Activated CD4-positive, alpha-beta T cell treated with anti-CD3 and anti-CD28 coated beads, Interleukin-10, Interleukin-2, amounts not matched to agents 100 ng/mL and 50 ng/mL, durations not matched to agents 16 hours and 8 hours (primary cell): ENCODE measurements around the gene INO80.

Experiments used
- DNase-seq: peaks from one replicate; pipeline ENCODE4 v3.0.0-alpha.2; 2020

INO80 gene

GRCh38 chr15:40943764-40944365, 172.2 kb downstream of the INO80 start:
- no peak for DNase-seq

DNA sequence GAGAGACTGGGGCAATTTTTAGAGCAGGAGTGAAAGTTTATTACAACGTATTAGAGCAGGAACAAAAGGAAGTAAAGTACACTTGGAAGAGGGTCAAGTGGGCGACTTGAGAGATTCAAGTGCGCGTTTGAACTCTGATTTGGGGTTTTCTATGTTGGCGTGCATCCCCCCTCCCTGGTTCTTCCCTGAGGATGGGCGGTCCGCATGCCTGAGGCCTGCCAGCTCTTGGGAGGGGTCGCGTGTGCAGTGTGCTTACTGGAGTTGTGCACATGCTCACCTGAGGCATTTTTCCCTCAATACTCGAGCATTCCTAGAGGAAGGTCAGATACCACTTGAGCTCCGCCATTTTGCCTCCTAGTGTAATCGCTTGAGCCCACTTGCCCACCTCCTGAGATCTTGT, 173.2 kb downstream of the INO80 start:
- no peak for DNase-seq

- no peak for DNase-seq
These were observed 173.7 kb downstream of the INO80 start for GRCh38 chr15:40942337-40942854.

DNA sequence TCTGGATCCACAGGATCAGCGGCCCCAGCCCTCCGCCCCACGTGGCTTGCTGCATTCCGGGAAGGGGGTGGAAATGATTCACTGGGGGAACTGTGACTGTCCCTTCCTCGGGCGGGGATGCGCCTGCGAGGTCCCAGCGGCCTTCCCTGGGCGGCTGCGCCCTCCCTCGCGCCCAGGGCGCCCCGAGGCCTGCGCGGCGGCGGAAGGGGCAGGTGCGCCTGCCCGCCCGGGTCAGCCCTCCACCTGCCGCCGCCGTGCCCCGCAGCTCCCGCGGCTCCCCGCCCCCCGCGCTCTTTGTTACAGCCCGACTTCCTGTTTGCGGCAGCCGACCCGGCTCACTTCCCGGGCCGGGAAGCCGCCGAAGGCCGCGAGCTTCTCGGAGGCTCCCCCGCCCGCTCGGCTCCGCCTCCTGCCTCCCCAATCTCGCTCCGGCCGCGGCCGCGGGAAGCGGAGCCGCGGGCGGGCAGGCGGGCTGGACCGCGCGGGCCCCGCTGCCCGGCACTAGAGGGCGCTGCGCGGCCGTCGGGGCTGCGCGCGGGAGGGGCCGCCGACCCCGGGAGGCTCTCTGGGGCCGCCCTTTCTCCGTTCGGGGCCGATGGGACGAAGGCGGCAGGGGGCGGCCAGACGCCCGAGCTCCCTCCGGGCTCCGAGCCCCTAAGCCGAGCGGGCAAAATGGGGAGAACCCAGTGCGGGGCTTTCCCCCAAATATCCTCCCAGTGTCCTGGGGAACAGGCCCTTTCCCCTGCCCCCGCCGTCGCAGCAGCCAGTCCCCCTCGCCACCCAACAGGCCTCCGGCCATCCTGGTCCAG, 174.3 kb downstream of the INO80 start:
- DNase-seq: peak; percentile 79

GRCh38 chr15:40941068-40941527, 175.0 kb downstream of the INO80 start:
- DNase-seq: no peak

DNA sequence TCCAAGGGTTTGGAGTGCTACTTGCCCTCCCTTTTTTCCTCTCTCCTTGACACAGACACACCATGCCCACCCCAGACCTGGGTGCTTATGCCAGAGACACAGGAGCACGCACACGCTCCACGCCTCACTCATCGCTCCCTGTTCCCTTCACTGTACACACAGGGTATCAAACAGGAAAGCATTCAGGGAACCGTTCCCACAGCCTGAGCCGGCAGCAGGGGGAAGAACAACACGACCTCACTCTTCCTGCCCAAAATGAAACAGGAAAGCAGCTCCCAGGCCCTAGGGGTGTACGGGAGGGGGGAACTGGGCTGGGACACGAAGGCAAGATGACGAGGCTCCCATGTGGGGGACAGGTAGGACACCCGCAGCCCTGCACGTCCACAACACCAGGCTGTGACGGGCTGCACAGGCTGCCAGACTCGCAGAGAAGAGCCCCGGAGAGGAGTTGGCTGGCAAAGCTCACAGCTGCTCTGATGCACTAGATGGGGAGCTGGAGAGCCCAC, 175.7 kb downstream of the INO80 start:
- no peak for DNase-seq

- no peak for DNase-seq
These were observed 177.6 kb downstream of the INO80 start for GRCh38 chr15:40938536-40938870.

- DNase-seq: peak; percentile 20
These were observed 178.1 kb downstream of the INO80 start for GRCh38 chr15:40937762-40938535.

GRCh38 chr15:40936709-40937666, 179.1 kb downstream of the INO80 start:
- no peak for DNase-seq

DNA sequence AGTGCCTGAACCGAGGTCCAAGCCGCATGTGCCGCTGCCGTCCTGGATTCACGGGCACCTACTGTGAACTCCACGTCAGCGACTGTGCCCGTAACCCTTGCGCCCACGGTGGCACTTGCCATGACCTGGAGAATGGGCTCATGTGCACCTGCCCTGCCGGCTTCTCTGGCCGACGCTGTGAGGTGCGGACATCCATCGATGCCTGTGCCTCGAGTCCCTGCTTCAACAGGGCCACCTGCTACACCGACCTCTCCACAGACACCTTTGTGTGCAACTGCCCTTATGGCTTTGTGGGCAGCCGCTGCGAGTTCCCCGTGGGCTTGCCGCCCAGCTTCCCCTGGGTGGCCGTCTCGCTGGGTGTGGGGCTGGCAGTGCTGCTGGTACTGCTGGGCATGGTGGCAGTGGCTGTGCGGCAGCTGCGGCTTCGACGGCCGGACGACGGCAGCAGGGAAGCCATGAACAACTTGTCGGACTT, 179.8 kb downstream of the INO80 start:
- no peak for DNase-seq

GRCh38 chr15:40934457-40934856, 181.6 kb downstream of the INO80 start:
- DNase-seq: no peak

- no peak for DNase-seq
These were observed 182.6 kb downstream of the INO80 start for GRCh38 chr15:40933517-40933902.

- no peak for DNase-seq
These were observed 183.2 kb downstream of the INO80 start for GRCh38 chr15:40932649-40933516.

GRCh38 chr15:40932156-40932555, 183.9 kb downstream of the INO80 start:
- DNase-seq: no peak

- no peak for DNase-seq
These were observed 184.6 kb downstream of the INO80 start for GRCh38 chr15:40931300-40932142.

DNA sequence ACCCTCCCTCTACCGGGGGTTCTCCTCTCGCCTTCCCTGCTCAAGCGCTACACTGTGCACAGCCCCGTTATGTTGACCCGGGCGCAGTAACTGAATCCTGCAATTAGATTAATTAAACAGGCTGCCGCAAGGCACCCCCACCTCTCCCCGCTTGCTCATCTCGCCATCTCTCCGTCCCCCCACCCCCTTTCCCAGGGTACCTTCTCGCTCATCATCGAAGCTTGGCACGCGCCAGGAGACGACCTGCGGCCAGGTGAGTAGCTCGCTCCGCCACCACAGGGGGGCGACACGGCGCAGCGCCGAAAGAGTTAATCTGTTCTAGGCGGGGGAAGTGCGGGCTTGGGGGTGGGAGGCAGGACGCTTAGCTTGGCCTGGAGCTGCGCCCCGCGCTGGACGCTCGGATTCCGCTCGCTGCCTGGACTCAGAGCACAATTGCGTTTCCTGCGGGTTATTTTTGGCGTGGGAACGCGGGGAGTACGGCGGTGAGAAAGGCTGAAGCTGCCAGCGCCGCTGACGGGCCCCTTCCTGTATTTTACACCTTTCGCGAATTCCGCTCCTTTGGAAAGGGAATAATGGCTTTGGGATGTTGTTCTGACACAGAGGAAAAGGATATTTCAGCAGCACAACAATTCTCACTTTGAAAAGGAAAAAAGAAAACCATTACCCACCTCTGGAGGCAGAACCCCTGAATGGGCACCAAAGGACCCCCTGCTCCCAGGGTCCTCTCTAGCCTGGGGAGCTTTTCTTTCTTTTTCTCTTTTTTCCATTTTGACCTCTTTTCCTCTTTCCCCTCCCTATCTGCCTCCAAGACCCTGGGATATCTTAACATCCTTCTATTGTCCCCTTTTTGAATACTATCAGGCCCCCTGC, 185.4 kb downstream of the INO80 start:
- DNase-seq: peak; percentile 75

DNA sequence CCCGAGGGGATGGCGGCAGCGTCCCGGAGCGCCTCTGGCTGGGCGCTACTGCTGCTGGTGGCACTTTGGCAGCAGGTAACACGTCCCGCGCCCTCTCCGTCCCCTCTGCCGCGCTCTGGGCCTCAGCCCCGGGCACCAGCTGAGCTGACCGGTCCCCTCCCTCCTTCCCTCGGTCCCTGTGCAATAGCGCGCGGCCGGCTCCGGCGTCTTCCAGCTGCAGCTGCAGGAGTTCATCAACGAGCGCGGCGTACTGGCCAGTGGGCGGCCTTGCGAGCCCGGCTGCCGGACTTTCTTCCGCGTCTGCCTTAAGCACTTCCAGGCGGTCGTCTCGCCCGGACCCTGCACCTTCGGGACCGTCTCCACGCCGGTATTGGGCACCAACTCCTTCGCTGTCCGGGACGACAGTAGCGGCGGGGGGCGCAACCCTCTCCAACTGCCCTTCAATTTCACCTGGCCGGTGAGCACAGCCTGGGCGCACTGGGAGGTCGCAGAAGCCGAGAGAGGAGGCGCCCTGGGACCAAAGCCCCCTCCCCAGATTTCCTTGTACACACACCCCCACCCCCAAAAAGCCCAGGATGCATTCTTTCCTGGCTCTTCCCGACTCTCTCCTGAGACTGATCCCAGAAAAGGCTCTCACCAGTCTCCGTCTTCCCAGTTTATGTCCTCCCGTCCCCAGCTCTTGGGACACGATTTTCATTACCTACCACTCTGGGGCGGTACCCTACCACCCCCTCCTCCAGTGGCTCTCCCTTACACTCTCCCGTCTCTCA, 186.2 kb downstream of the INO80 start:
- DNase-seq: no peak
